Mesenchymal stem cell (in vitro differentiated cells and primary cell): ENCODE results near the gene LRCOL1.
A peak's percentile ranks its signal among the peaks of the same experiment; 100 is the strongest.

Experiments
- DNase-seq: peaks from one replicate; pipeline ENCODE4 v3.0.0-alpha.2; 2013
- H2AFZ ChIP-seq: one replicate; pipeline ENCODE4 v1.6.1; 2013; ENCODE audit warnings: low read depth, mild to moderate bottlenecking, control low read depth, inconsistent platforms, low read length, moderate library complexity
- H2AK5ac ChIP-seq: 2 replicates; pipeline ENCODE4 v1.6.1; 2013; ENCODE audit warnings: low read length, moderate library complexity, mild to moderate bottlenecking, inconsistent platforms; ENCODE audit not compliant: severe bottlenecking
- H2BK120ac ChIP-seq: one replicate; pipeline ENCODE4 v1.6.1; 2013; ENCODE audit warnings: low read depth, mild to moderate bottlenecking, inconsistent platforms, low read length, moderate library complexity
- H2BK12ac ChIP-seq, 2 experiments: one replicate each; pipeline ENCODE4 v1.6.1; 2013; ENCODE audit warnings: inconsistent platforms in 2 of 2, low read length in 2 of 2, mild to moderate bottlenecking in 2 of 2, moderate library complexity in 2 of 2, control low read depth in 1 of 2
- H2BK15ac ChIP-seq: one replicate; pipeline ENCODE4 v1.6.1; 2013; ENCODE audit warnings: mild to moderate bottlenecking, low read depth, inconsistent platforms; ENCODE audit not compliant: poor library complexity, severe bottlenecking
- H2BK5ac ChIP-seq: 2 replicates; pipeline ENCODE4 v1.6.1; 2013; ENCODE audit warnings: low read depth, mild to moderate bottlenecking, low read length, control low read depth, inconsistent platforms; ENCODE audit not compliant: poor library complexity, severe bottlenecking
- H3K14ac ChIP-seq, 2 experiments: one replicate each; pipeline ENCODE4 v1.6.1; 2013; ENCODE audit warnings: inconsistent platforms in 2 of 2, low read length in 2 of 2, control low read depth in 1 of 2, mild to moderate bottlenecking in 1 of 2, moderate library complexity in 1 of 2
- H3K18ac ChIP-seq, 2 experiments: one replicate each; pipeline ENCODE4 v1.6.1; 2013; ENCODE audit warnings: inconsistent platforms in 2 of 2, low read length in 2 of 2, control low read depth in 1 of 2, low read depth in 1 of 2, mild to moderate bottlenecking in 1 of 2
- H3K23ac ChIP-seq, 2 experiments: one replicate each; pipeline ENCODE4 v1.6.1; 2013; ENCODE audit warnings: inconsistent platforms in 2 of 2, low read length in 2 of 2, mild to moderate bottlenecking in 2 of 2, moderate library complexity in 2 of 2, control low read depth in 1 of 2
- H3K27ac ChIP-seq: 2 replicates; pipeline ENCODE4 v1.5.1; 2013; ENCODE audit warnings: mild to moderate bottlenecking, moderate library complexity, low read length, control low read depth, inconsistent platforms; ENCODE audit not compliant: poor library complexity, severe bottlenecking
- H3K27me3 ChIP-seq, 2 experiments: 2 replicates each; pipeline versions ENCODE4 v1.6.1 to v1.7.0; 2013; ENCODE audit warnings: low read length in 2 of 2, mild to moderate bottlenecking in 2 of 2, moderate library complexity in 2 of 2, control low read depth in 1 of 2, inconsistent platforms in 1 of 2; ENCODE audit not compliant: control insufficient read depth in 1 of 2, insufficient read depth in 1 of 2
- H3K36me3 ChIP-seq, 2 experiments: 2 replicates each; pipeline versions ENCODE4 v1.6.1 to v1.7.0; 2013; ENCODE audit warnings: low read length in 2 of 2, control low read depth in 1 of 2, inconsistent platforms in 1 of 2, low read depth in 1 of 2, mild to moderate bottlenecking in 1 of 2; ENCODE audit not compliant: insufficient read depth in 2 of 2, control insufficient read depth in 1 of 2
- H3K4ac ChIP-seq, 2 experiments: one replicate each; pipeline ENCODE4 v1.6.1; 2013; ENCODE audit warnings: inconsistent platforms in 2 of 2, low read length in 2 of 2, mild to moderate bottlenecking in 2 of 2, moderate library complexity in 2 of 2, control low read depth in 1 of 2, low read depth in 1 of 2
- H3K4me1 ChIP-seq: 2 replicates; pipeline ENCODE4 v1.6.1; 2013; ENCODE audit warnings: low read depth, low read length, control low read depth; ENCODE audit not compliant: control insufficient read depth, insufficient read depth
- H3K4me2 ChIP-seq: 2 replicates; pipeline ENCODE4 v1.6.1; 2013; ENCODE audit warnings: low read length, mild to moderate bottlenecking, inconsistent platforms; ENCODE audit not compliant: poor library complexity, severe bottlenecking
- H3K4me3 ChIP-seq, 2 experiments: 2 replicates each; pipeline versions ENCODE4 v1.5.1 to v1.7.0; 2013; ENCODE audit warnings: low read length in 2 of 2, mild to moderate bottlenecking in 2 of 2, control low read depth in 1 of 2, low read depth in 1 of 2; ENCODE audit not compliant: insufficient read depth in 1 of 2
- H3K79me1 ChIP-seq: replicated peaks from 2 replicates; pipeline ENCODE4 v1.6.1; 2013; ENCODE audit warnings: mild to moderate bottlenecking, control low read depth, low read length, inconsistent platforms; ENCODE audit not compliant: poor library complexity, severe bottlenecking
- H3K9ac ChIP-seq: 2 replicates; pipeline ENCODE4 v1.7.0; 2013; ENCODE audit warnings: mild to moderate bottlenecking, low read length, moderate library complexity
- H3K9me3 ChIP-seq: 2 replicates; pipeline ENCODE4 v1.7.0; 2013; ENCODE audit warnings: mild to moderate bottlenecking, low read length; ENCODE audit not compliant: control insufficient read depth
- H4K8ac ChIP-seq: one replicate; pipeline ENCODE4 v1.6.1; 2013; ENCODE audit warnings: inconsistent platforms, mild to moderate bottlenecking, low read length, moderate library complexity
- H4K91ac ChIP-seq: one replicate; pipeline ENCODE4 v1.6.1; 2013; ENCODE audit warnings: mild to moderate bottlenecking, low read length, inconsistent platforms
- WGBS: methylation state at CpG from one replicate; pipeline ENCODE4 v1.1.7; 2013; ENCODE audit warnings: mixed read lengths; 5-methylcytosine and 5-hydroxymethylcytosine counted together

LRCOL1 gene

GRCh38 chr12:132582582-132583410, 27.6 kb downstream of the LRCOL1 start:
- Histone ChIP-seq H3K9me3 (no peaks in the 10 kb centered on the region), H4K91ac (no peak overlapping the region)
- DNase-seq = no peak

GRCh38 chr12:132582058-132582420, 28.3 kb downstream of the LRCOL1 start:
- Histone ChIP-seq H2BK120ac (no peak overlapping the region), H3K27me3 (peaks cover 5 to 35% of the 10 kb centered on the region in 2 experiments), H2BK5ac (no peak overlapping the region), H3K23ac (no peak overlapping the region), H4K8ac (no peak overlapping the region), H3K4me2 (no peak overlapping the region), H3K4me1 (peaks cover 14% of the 10 kb centered on the region), H3K14ac (no peak overlapping the region), H2BK15ac (no peak overlapping the region), H3K79me1 (no peaks in the 10 kb centered on the region), H2BK12ac (no peak overlapping the region), H2AFZ (no peak overlapping the region), H3K9me3 (no peaks in the 10 kb centered on the region), H3K18ac (no peak overlapping the region), H4K91ac (no peak overlapping the region), H3K9ac (no peak overlapping the region), H3K4ac (no peak overlapping the region), H2AK5ac (no peak overlapping the region), H3K27ac (no peak overlapping the region), H3K36me3 (peaks cover 14 to 62% of the 10 kb centered on the region in 2 experiments), H3K4me3 (no peak overlapping the region)
- 19% methylated on average over 15 of the region's 24 CpGs for WGBS
- no peak for DNase-seq

More at GRCh38 chr12:132582582-132583410, 27.6 kb downstream of the LRCOL1 start:
- Histone ChIP-seq H3K79me1 (no peaks in the 10 kb centered on the region), H2BK12ac (no peak overlapping the region), H3K14ac (no peak overlapping the region), H3K4me3 (no peak overlapping the region), H3K4ac (no peak overlapping the region), H3K4me1 (peaks cover 14% of the 10 kb centered on the region), H2AK5ac (no peak overlapping the region), H3K4me2 (no peak overlapping the region), H2BK15ac (no peak overlapping the region), H2AFZ (no peak overlapping the region), H4K8ac (no peak overlapping the region), H3K9ac (no peak overlapping the region), H2BK120ac (no peak overlapping the region), H3K36me3 (peaks cover 12 to 55% of the 10 kb centered on the region in 2 experiments), H3K27me3 (peaks cover 5 to 43% of the 10 kb centered on the region in 2 experiments), H3K27ac (no peak overlapping the region), H2BK5ac (no peak overlapping the region), H3K18ac (no peak overlapping the region), H3K23ac (no peak overlapping the region)
- 23% methylated on average over 37 of the region's 89 CpGs for WGBS

- Histone ChIP-seq H2BK15ac (no peak overlapping the region), H2BK5ac (no peak overlapping the region), H4K8ac (peak overlapping the region; percentile 20), H3K79me1 (no peaks in the 10 kb centered on the region), H2BK120ac (no peak overlapping the region), H3K27ac (no peak overlapping the region), H3K23ac (no peak overlapping the region), H3K36me3 (peaks cover 14 to 68% of the 10 kb centered on the region in 2 experiments), H3K18ac (no peak overlapping the region), H3K9ac (no peak overlapping the region), H2BK12ac (no peak overlapping the region), H3K27me3 (peaks cover 5 to 30% of the 10 kb centered on the region in 2 experiments), H3K9me3 (no peaks in the 10 kb centered on the region), H3K4me1 (peaks cover 14% of the 10 kb centered on the region), H3K4me3 (no peak overlapping the region), H3K4me2 (no peak overlapping the region), H3K14ac (no peak overlapping the region), H2AFZ (no peak overlapping the region), H2AK5ac (no peak overlapping the region), H4K91ac (no peak overlapping the region), H3K4ac (no peak overlapping the region)
- 77% methylated on average over 17 of the region's 17 CpGs for WGBS
- no peak for DNase-seq
Measured at GRCh38 chr12:132581348-132582057, 28.9 kb downstream of the LRCOL1 start.

- Histone ChIP-seq H2BK5ac (no peak overlapping the region), H3K79me1 (no peaks in the 10 kb centered on the region), H3K18ac (no peak overlapping the region), H3K27ac (no peak overlapping the region), H3K4me2 (no peak overlapping the region), H4K91ac (no peak overlapping the region), H3K9me3 (no peaks in the 10 kb centered on the region), H3K4ac (no peak overlapping the region), H2BK120ac (no peak overlapping the region), H3K27me3 (peaks cover 5 to 25% of the 10 kb centered on the region in 2 experiments), H3K23ac (no peak overlapping the region), H2BK12ac (no peak overlapping the region), H3K4me3 (no peak overlapping the region), H2AK5ac (no peak overlapping the region), H2AFZ (no peak overlapping the region), H3K4me1 (peaks cover 14% of the 10 kb centered on the region), H3K9ac (no peak overlapping the region), H2BK15ac (peak overlapping the region; percentile 6), H4K8ac (no peak overlapping the region), H3K36me3 (peaks cover 14 to 71% of the 10 kb centered on the region in 2 experiments), H3K14ac (no peak overlapping the region)
- 94% methylated on average over 12 of the region's 12 CpGs for WGBS
- no peak for DNase-seq
Measured at GRCh38 chr12:132580701-132581292, 29.6 kb downstream of the LRCOL1 start.
